LNCaP clone FGC (cell line): Measurements from ENCODE around the gene CALD1.
A peak's percentile ranks its signal among the peaks of the same experiment; 100 is the strongest.

ENCODE experiments used
- DNase-seq: peaks from one replicate; pipeline ENCODE4 v3.0.0-alpha.2; 2011; ENCODE audit warnings: low read depth
- H3K4me3 ChIP-seq: 2 replicates; pipeline ENCODE4 v1.5.1; 2011; ENCODE audit warnings: mild to moderate bottlenecking, low read depth, low read length, control low read depth
- CTCF ChIP-seq: IDR thresholded peaks from 2 replicates; pipeline ENCODE4 v1.5.1; 2012; ENCODE audit warnings: mild to moderate bottlenecking; ENCODE audit not compliant: control insufficient read depth, insufficient read depth; ENCODE audit errors: extremely low read depth

The CALD1 gene

GRCh38 chr7:134829380-134829986, 50.0 kb downstream of the CALD1 start:
- no peak for DNase-seq
- no peak for TF ChIP-seq CTCF
- H3K4me3 ChIP-seq: no peak overlapping the region

- TF ChIP-seq CTCF: no peak
- H3K4me3 ChIP-seq: no peak overlapping the region
- DNase-seq: no peak
Measured at GRCh38 chr7:134831862-134832261, 52.4 kb downstream of the CALD1 start.

DNA sequence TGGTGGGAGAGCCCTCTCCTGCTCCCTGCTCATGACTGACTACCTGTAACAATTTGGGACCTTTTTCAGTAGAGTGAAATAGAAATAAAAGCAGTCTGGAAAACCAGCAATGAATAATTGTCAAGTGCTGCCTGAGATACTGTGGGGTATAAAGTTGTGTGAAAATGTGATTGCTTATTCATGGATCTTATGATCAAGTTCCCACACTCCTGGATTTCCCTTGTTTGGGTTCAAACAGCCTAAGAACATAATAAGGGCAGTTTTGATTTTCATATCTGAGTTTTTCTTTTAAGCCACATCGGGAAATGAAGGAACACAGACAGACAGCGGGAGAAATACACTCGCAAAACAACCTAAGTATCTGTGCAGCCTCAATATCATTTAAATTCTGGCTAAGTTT, 52.9 kb downstream of the CALD1 start:
- no peak overlapping the region for H3K4me3 ChIP-seq
- TF ChIP-seq CTCF: no peak
- DNase-seq: no peak

GRCh38 chr7:134834689-134835462, 55.4 kb downstream of the CALD1 start:
- no peak for DNase-seq
- no peak for TF ChIP-seq CTCF
- H3K4me3 ChIP-seq: no peak overlapping the region

DNA sequence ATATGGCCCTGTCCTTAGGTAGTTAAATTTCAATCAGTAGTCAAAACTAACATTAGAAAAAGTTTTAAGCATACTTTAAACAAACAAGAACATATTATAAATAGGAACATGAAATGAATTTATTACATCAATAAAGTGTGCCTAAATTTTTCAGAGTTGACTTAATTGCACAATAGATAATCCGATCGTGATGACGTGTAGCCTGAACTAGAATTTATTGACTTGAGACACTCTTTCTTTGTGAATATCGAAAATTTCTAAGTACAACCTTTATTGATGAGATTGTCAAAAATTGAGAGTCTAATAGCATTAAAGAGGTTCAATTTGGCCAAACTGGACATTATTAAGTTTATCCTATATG, 56.0 kb downstream of the CALD1 start:
- peak; percentile 43 for DNase-seq
- TF ChIP-seq CTCF: no peak

GRCh38 chr7:134836447-134836846, 57.0 kb downstream of the CALD1 start:
- TF ChIP-seq CTCF: no peak
- no peak for DNase-seq
- no peak overlapping the region for H3K4me3 ChIP-seq

More for the DNA sequence above, 56.0 kb downstream of the CALD1 start:
- H3K4me3 ChIP-seq: no peak overlapping the region
